Stomach (tissue), 9 donors: ENCODE measurements around the gene VWC2L. TPM values are rescaled to one million over a fixed set of nuclear protein-coding genes. Genes with fewer than 3 reads are reported as not detected.

Experiments used
- DNase-seq, 2 donors: peaks; one replicate each; pipeline versions ENCODE4 v3.0.0 to v3.0.0-alpha.2; 2013 to 2019
- H3K27ac ChIP-seq, 5 donors: fragments of 200-600 bp in 4 of 5; sonication (generic) in 4 of 5; one replicate each; pipeline ENCODE4 v1.5.1; 2013 to 2019; ENCODE audit warnings: mild to moderate bottlenecking in 1 of 5, moderate library complexity in 1 of 5
- H3K27me3 ChIP-seq, 3 donors: fragments of 200-600 bp; sonication (generic); one replicate each; pipeline ENCODE4 v1.5.1; 2017 to 2019; ENCODE audit warnings: mixed run types in 1 of 3
- H3K36me3 ChIP-seq, 4 donors: fragments of 200-600 bp; sonication (generic); 1 replicate in 3 of 4; 2 replicates in 1 of 4; pipeline ENCODE4 v1.5.1; 2016 to 2019
- H3K4me1 ChIP-seq, 4 donors: fragments of 200-600 bp; sonication (generic); one replicate each; pipeline ENCODE4 v1.5.1; 2016 to 2019
- H3K4me3 ChIP-seq, 4 donors: fragments of 200-600 bp; sonication (generic) in 3 of 4; one replicate each; pipeline ENCODE4 v1.5.1; 2016 to 2019; ENCODE audit warnings: mild to moderate bottlenecking in 1 of 4
- H3K9me3 ChIP-seq, 4 donors: fragments of 200-600 bp; sonication (generic); one replicate each; pipeline ENCODE4 v1.5.1; 2016 to 2019
- CTCF ChIP-seq, 7 experiments: fragments of 450-650 bp in 4 of 7; fragments of 200-600 bp in 3 of 7; sonication (generic) in 3 of 7; IDR thresholded peaks; one replicate each; pipeline ENCODE4 v1.5.1; 2016 to 2019; ENCODE audit warnings: antibody characterized with exemption in 7 of 7, control low read depth in 2 of 7, mild to moderate bottlenecking in 1 of 7
- EP300 ChIP-seq: sonication (generic); formaldehyde crosslinking; IDR thresholded peaks from one replicate; pipeline ENCODE4 v1.6.1; 2017; ENCODE audit warnings: antibody characterized with exemption
- POLR2A ChIP-seq, 4 donors: fragments of 450-650 bp; IDR thresholded peaks; one replicate each; pipeline ENCODE4 v1.6.1; 2016; ENCODE audit warnings: antibody characterized with exemption in 4 of 4, control low read depth in 2 of 4, mild to moderate bottlenecking in 1 of 4, moderate library complexity in 1 of 4
- POLR2AphosphoS5 ChIP-seq, 3 donors: sonication (generic); formaldehyde crosslinking; IDR thresholded peaks; one replicate each; pipeline ENCODE4 v1.6.1; 2016; ENCODE audit warnings: antibody characterized with exemption in 3 of 3
- WGBS, 5 donors: extraction: QIAGEN DNeasy Blood & Tissue Kit in 3 of 5; methylation state at CpG; one replicate each; pipeline versions ENCODE4 v1.1.5 to v1.1.7; 2013 to 2018; 5-methylcytosine and 5-hydroxymethylcytosine counted together
- intact Hi-C: fragments of 100-400 bp; cut with DNase I; formaldehyde crosslinking; loops from one replicate; pipeline ENCODE4 v1.15.1; 2023; ENCODE audit warnings: low total_unique reads
- polyA plus RNA-seq, 3 donors: library from polyadenylated mRNA; stranded (reverse); fragments of 200-250 nt; gene quantifications; one replicate each; pipeline ENCODE4 v1.2.3, GENCODE V29; 2013
- total RNA-seq, 5 donors: library from RNA; depleted of rRNA; stranded (reverse); fragments of >200 nt; gene quantifications; one replicate each; pipeline versions ENCODE4 v1.1.0 to v1.2.3, GENCODE V29; 2014 to 2016
- donor health status: healthy with polysubstance abuse.
- donor health status: Bipolar disorder and iron deficiency.
- donor health status: healthy.

VWC2L gene
- total and polyA plus RNA-seq, 8 donors = 0.55 TPM; not detected in 7

GRCh38 chr2:214395040-214395439, 15.8 kb upstream of the VWC2L start:
- H3K27me3 ChIP-seq = no peaks in the 10 kb centered on the region
- TF ChIP-seq CTCF (IDR thresholded peaks at IDR 0.05) (no peak), POLR2A (IDR thresholded peaks at IDR 0.05) (no peak), EP300 (no peak), POLR2AphosphoS5 (IDR thresholded peaks at IDR 0.05) (no peak)
- no peak for DNase-seq
- no peak overlapping the region for H3K27ac ChIP-seq
- no peak overlapping the region for H3K4me3 ChIP-seq
- H3K36me3 ChIP-seq = no peaks in the 10 kb centered on the region
- intact Hi-C loops = no loop called here
- no peaks in the 10 kb centered on the region for H3K4me1 ChIP-seq
- 52 to 66% (median 64%) methylated on average over 1 of the region's 1 CpG for WGBS, 5 donors
- no peaks in the 10 kb centered on the region for H3K9me3 ChIP-seq

GRCh38 chr2:214401580-214401979, 9.3 kb upstream of the VWC2L start:
- 57 to 71% (median 65%) methylated on average over 2 of the region's 2 CpGs for WGBS, 5 donors
- no peaks in the 10 kb centered on the region for H3K9me3 ChIP-seq
- H3K27me3 ChIP-seq = no peaks in the 10 kb centered on the region
- intact Hi-C loops = no loop called here
- H3K4me1 ChIP-seq = no peaks in the 10 kb centered on the region
- H3K4me3 ChIP-seq = no peak overlapping the region
- no peaks in the 10 kb centered on the region for H3K36me3 ChIP-seq
- H3K27ac ChIP-seq = no peak overlapping the region
- no peak for DNase-seq
- TF ChIP-seq POLR2AphosphoS5 (IDR thresholded peaks at IDR 0.05) = no peak
- no peak for TF ChIP-seq CTCF (IDR thresholded peaks at IDR 0.05)
- TF ChIP-seq EP300 = no peak

GRCh38 chr2:214410128-214410775, 602 bp upstream of the VWC2L start:
- DNase-seq = no peak
- H3K36me3 ChIP-seq = no peaks in the 10 kb centered on the region
- 33 to 58% (median 47%) methylated on average over 13 of the region's 13 CpGs for whole genome bisulfite sequencing, 5 donors
- no peaks in the 10 kb centered on the region for H3K27me3 ChIP-seq
- H3K27ac ChIP-seq = no peak overlapping the region
- no peak for TF ChIP-seq POLR2AphosphoS5 (IDR thresholded peaks at IDR 0.05)
- no peak for TF ChIP-seq EP300
- no peak for TF ChIP-seq POLR2A (IDR thresholded peaks at IDR 0.05)
- TF ChIP-seq CTCF (IDR thresholded peaks at IDR 0.05) = no peak
- no peaks in the 10 kb centered on the region for H3K4me1 ChIP-seq
- no peaks in the 10 kb centered on the region for H3K9me3 ChIP-seq
- no peak overlapping the region for H3K4me3 ChIP-seq
- intact Hi-C loops = no loop called here

- no peaks in the 10 kb centered on the region for H3K9me3 ChIP-seq
- H3K4me1 ChIP-seq = no peaks in the 10 kb centered on the region
- H3K27ac ChIP-seq = no peak overlapping the region
- no peak for DNase-seq
- H3K4me3 ChIP-seq = no peak overlapping the region
- TF ChIP-seq EP300 = no peak
- no peak for TF ChIP-seq CTCF (IDR thresholded peaks at IDR 0.05)
- TF ChIP-seq POLR2AphosphoS5 (IDR thresholded peaks at IDR 0.05) = no peak
- no peak for TF ChIP-seq POLR2A (IDR thresholded peaks at IDR 0.05)
- H3K27me3 ChIP-seq = no peaks in the 10 kb centered on the region
- intact Hi-C loops = no loop called here
- H3K36me3 ChIP-seq = no peaks in the 10 kb centered on the region
- WGBS, 5 donors = 65 to 87% (median 75%) methylated on average over 1 of the region's 1 CpG
Observed at GRCh38 chr2:214412679-214413078, 1.8 kb downstream of the VWC2L start.
